K562 (cell line): Measurements from ENCODE around the gene SCART1. TPM values are rescaled to one million over a fixed set of nuclear protein-coding genes. Genes with fewer than 3 reads are reported as not detected.

ENCODE experiments used
- ADNP ChIP-seq: fragments of 200-800 bp; sonication (Bioruptor generic); IDR thresholded peaks from 2 replicates; pipeline ENCODE4 v1.6.1; 2016; ENCODE audit warnings: missing genetic modification characterization, missing compliant biosample characterization
- CREB1 ChIP-seq, 2 experiments: sonication (generic) in 1 of 2; formaldehyde crosslinking in 1 of 2; IDR thresholded peaks; 2 replicates each; pipeline versions ENCODE4 v1.6.1 to v1.8.0; 2012 to 2022; ENCODE audit warnings: inconsistent platforms in 1 of 2, mild to moderate bottlenecking in 1 of 2, missing genetic modification reagents in 1 of 2, moderate library complexity in 1 of 2
- DEAF1 ChIP-seq: fragments of 450-650 bp; formaldehyde crosslinking; IDR thresholded peaks from 2 replicates; pipeline ENCODE4 v1.4.0; 2020; ENCODE audit warnings: mild to moderate bottlenecking, moderate library complexity
- ETV5 ChIP-seq: sonication (generic); formaldehyde crosslinking; IDR thresholded peaks from 2 replicates; pipeline ENCODE4 v1.4.0; 2020; ENCODE audit warnings: low read depth, mild to moderate bottlenecking, missing genetic modification reagents
- HBP1 ChIP-seq: fragments of 450-650 bp; formaldehyde crosslinking; IDR thresholded peaks from 2 replicates; pipeline ENCODE4 v1.4.0; 2022; ENCODE audit warnings: missing genetic modification characterization
- MLX ChIP-seq, 2 experiments: fragments of 450-650 bp in 1 of 2; sonication (generic) in 1 of 2; formaldehyde crosslinking; conservative IDR thresholded peaks; 2 replicates each; pipeline versions ENCODE4 v1.4.0 to v1.8.1; 2020 to 2022; ENCODE audit warnings: mild to moderate bottlenecking in 1 of 2, missing genetic modification reagents in 1 of 2
- NELFE ChIP-seq: IDR thresholded peaks from 2 replicates; pipeline ENCODE4 v1.6.1; 2011; ENCODE audit warnings: mild to moderate bottlenecking; ENCODE audit not compliant: insufficient read depth, insufficient read length
- NFXL1 ChIP-seq: fragments of 450-650 bp; formaldehyde crosslinking; IDR thresholded peaks from 2 replicates; pipeline ENCODE4 v1.4.0; 2021; ENCODE audit warnings: mild to moderate bottlenecking
- SAFB ChIP-seq: fragments of 200-400 bp; formaldehyde crosslinking; IDR thresholded peaks from 2 replicates; pipeline ENCODE4 v1.6.1; 2017; ENCODE audit warnings: low read depth, low read length, borderline replicate concordance
- SMAD4 ChIP-seq: fragments of 250-450 bp; sonication (Bioruptor Pico); conservative IDR thresholded peaks from 2 replicates; pipeline ENCODE4 v1.8.0; 2021; ENCODE audit warnings: inconsistent platforms, mild to moderate bottlenecking, moderate library complexity
- SNIP1 ChIP-seq: fragments of 450-650 bp; IDR thresholded peaks from 2 replicates; pipeline ENCODE4 v1.7.1; 2017; ENCODE audit warnings: low read depth, mild to moderate bottlenecking
- TAL1 ChIP-seq: fragments of 450-650 bp; IDR thresholded peaks from 2 replicates; pipeline ENCODE4 v1.6.1; 2016; ENCODE audit warnings: mild to moderate bottlenecking
- TRIM28 ChIP-seq: fragments of 450-650 bp; IDR thresholded peaks from 2 replicates; pipeline ENCODE4 v1.6.1; 2017
- WHSC1 ChIP-seq: IDR thresholded peaks from one replicate; pipeline ENCODE4 v1.6.1; 2012; ENCODE audit warnings: low read length, control low read depth, inconsistent platforms
- ZBTB2 ChIP-seq: fragments of 450-650 bp; IDR thresholded peaks from 2 replicates; pipeline ENCODE4 v1.6.1; 2016; ENCODE audit warnings: antibody characterized with exemption
- ZNF695 ChIP-seq: fragments of 450-650 bp; formaldehyde crosslinking; IDR thresholded peaks from 2 replicates; pipeline ENCODE4 v1.4.0; 2020; ENCODE audit warnings: mild to moderate bottlenecking, moderate library complexity
- ZNF740 ChIP-seq, 3 experiments: fragments of 200-800 bp in 1 of 3; sonication (Bioruptor generic) in 1 of 3; sonication (generic) in 1 of 3; formaldehyde crosslinking in 1 of 3; IDR thresholded peaks; 2 replicates each; pipeline versions ENCODE4 v1.6.1 to v1.8.0; 2016 to 2022; ENCODE audit warnings: mild to moderate bottlenecking in 2 of 3, missing compliant biosample characterization in 2 of 3, missing genetic modification characterization in 2 of 3, missing genetic modification reagents in 1 of 3
- polyA plus RNA-seq, 8 experiments: library from polyadenylated mRNA; depleted of rRNA in 4 of 8; stranded (reverse) in 5 of 8; unstranded in 3 of 8; fragments of >200 nt; fragmentation: Nextera tagmentation in 2 of 8; fragmentation: Illumina TruSeq in 1 of 8; extraction: Ambion mirVana in 2 of 8; extraction: Trizol in 1 of 8; gene quantifications; 2 replicates each; pipeline versions ENCODE4 v1.2.1 to v1.2.3, GENCODE V29; 2011 to 2014; ENCODE audit warnings: inconsistent platforms in 1 of 8, missing spikeins in 1 of 8
- total RNA-seq, 7 experiments: library from RNA; depleted of rRNA in 6 of 7; stranded (reverse); fragments of >200 nt in 6 of 7; fragmentation: Illumina TruSeq in 2 of 7; extraction: Trizol in 2 of 7; gene quantifications; 2 replicates each; pipeline versions ENCODE4 v1.2.1 to v1.2.3, GENCODE V29; 2011 to 2021; ENCODE audit warnings: low replicate concordance in 1 of 7

Gene SCART1
- total and polyA plus RNA-seq, 9 of the 15 experiments (the other 6 are each of a cell fraction or from before 2014, with no cell fraction given), result 0.18 to 6.5 (median 4.5) TPM

GRCh38 chr10:133439517-133440461 is 14.0 kb upstream of the SCART1 start (continued):
- no peak for TF ChIP-seq ZBTB2
- no peak for TF ChIP-seq ZNF695 (CRISPR knock-in tag)
- TF ChIP-seq TAL1, result no peak
- TF ChIP-seq DEAF1 (CRISPR knock-in tag), result no peak
- TF ChIP-seq SMAD4 (CRISPR knock-in tag), result no peak
- no peak for TF ChIP-seq ETV5 (CRISPR knock-in tag)
- no peak for TF ChIP-seq NFXL1 (CRISPR knock-in tag)
- TF ChIP-seq ZNF740 (CRISPR knock-in tag; IDR thresholded peaks at IDR 0.05), result no peak
- no peak for TF ChIP-seq ZNF740 (tag; IDR thresholded peaks at IDR 0.05)
- no peak for TF ChIP-seq HBP1 (CRISPR knock-in tag)
- TF ChIP-seq SNIP1, result no peak
- TF ChIP-seq TRIM28, result no peak
- no peak for TF ChIP-seq SAFB
- TF ChIP-seq CREB1 (IDR thresholded peaks at IDR 0.05), result no peak
- TF ChIP-seq CREB1 (CRISPR knock-in tag; IDR thresholded peaks at IDR 0.05), result no peak
- TF ChIP-seq WHSC1, result no peak
- no peak for TF ChIP-seq MLX (CRISPR knock-in tag; conservative IDR thresholded peaks at IDR 0.05)
- TF ChIP-seq NELFE, result no peak
- no peak for TF ChIP-seq ADNP (tag)
- TF ChIP-seq, all 486 proteins: peak for 0
